Measurements from ENCODE around the gene SIRT4. TPM values are rescaled to one million over a fixed set of nuclear protein-coding genes. Genes with fewer than 3 reads are reported as not detected.

The SIRT4 gene
- polyA plus RNA-seq, 1 of the 3 experiments (the other 2 are of a cell fraction) = 1.1 TPM

- TF ChIP-seq ZBTB33 (IDR thresholded peaks at IDR 0.05; ENCODE audit: borderline replicate concordance, low read depth) = no peak
- TF ChIP-seq SIN3A (IDR thresholded peaks at IDR 0.05; ENCODE audit: borderline replicate concordance, low read depth, low read length) = no peak
- TF ChIP-seq TEAD4 (IDR thresholded peaks at IDR 0.05; ENCODE audit: borderline replicate concordance, insufficient read depth) = no peak
Measured at GRCh38 chr12:120332041-120332440, 29.9 kb downstream of the SIRT4 start (continued).

GRCh38 chr12:120332523-120332922 is 30.4 kb downstream of the SIRT4 start:
- H3K27me3 ChIP-seq (ENCODE audit: insufficient read depth) = no peaks in the 10 kb centered on the region; the same call in 1 of the 2 replicates
- no peak overlapping the region for H2AFZ ChIP-seq (ENCODE audit: low read depth)
- H3F3A ChIP-seq (replicated peaks; ENCODE audit: insufficient read depth) = no peaks in the 10 kb centered on the region
- H3K9me3 ChIP-seq = no peaks in the 10 kb centered on the region
- CTCF ChIA-PET = interaction anchor here (2.3 kb wide), 1 partner anchor 98 kb away, joined by 9 read pairs; no protein-coding TSS in a partner anchor
- DNase-seq = no peak
- H3K27ac ChIP-seq (ENCODE audit: low read depth in 2 of 2, low read length in 1 of 2) = no peak overlapping the region
- no peaks in the 10 kb centered on the region for H3K79me2 ChIP-seq (ENCODE audit: insufficient read depth)
- POLR2A ChIA-PET = no interaction called here
- TF ChIP-seq EZH2phosphoT487 (IDR thresholded peaks at IDR 0.05; ENCODE audit: borderline replicate concordance, low read depth) (no peak), USF1 (IDR thresholded peaks at IDR 0.05; ENCODE audit: borderline replicate concordance, low read depth) (no peak), FOXJ3 (CRISPR knock-in tag; IDR thresholded peaks at IDR 0.05) (no peak), JUND (IDR thresholded peaks at IDR 0.05) (no peak), MEF2A (IDR thresholded peaks at IDR 0.05; ENCODE audit: borderline replicate concordance, low read depth) (no peak), REST (IDR thresholded peaks at IDR 0.05; ENCODE audit: low read depth, low read length) (no peak), SMC3 (IDR thresholded peaks at IDR 0.05; ENCODE audit: low read depth, low read length) (no peak), YY1 (IDR thresholded peaks at IDR 0.05; ENCODE audit: low read depth) (no peak), RXRA (IDR thresholded peaks at IDR 0.05; ENCODE audit: borderline replicate concordance, low read depth) (no peak), GABPA (IDR thresholded peaks at IDR 0.05; ENCODE audit: low read depth) (no peak), TEAD4 (IDR thresholded peaks at IDR 0.05; ENCODE audit: borderline replicate concordance, insufficient read depth) (no peak), USF2 (IDR thresholded peaks at IDR 0.05; ENCODE audit: borderline replicate concordance, low read depth, low read length) (no peak), RFX5 (IDR thresholded peaks at IDR 0.05; ENCODE audit: low read length) (no peak)
- no peaks in the 10 kb centered on the region for H3K36me3 ChIP-seq (replicated peaks in 1 of 2; ENCODE audit: control insufficient read depth in 1 of 2, insufficient read depth in 2 of 2, low read length in 1 of 2)
- no peak overlapping the region for H3K9ac ChIP-seq
- H3K9me2 ChIP-seq = no peaks in the 10 kb centered on the region
- no peaks in the 10 kb centered on the region for H3K4me1 ChIP-seq (ENCODE audit: control insufficient read depth in 1 of 2, insufficient read depth in 2 of 2, low read depth in 1 of 2, low read length in 1 of 2)
- H3K4me2 ChIP-seq = no peak overlapping the region
- H3K4me3 ChIP-seq (ENCODE audit: low read depth in 2 of 2, low read length in 1 of 2) = no peak overlapping the region
- no peaks in the 10 kb centered on the region for H4K20me1 ChIP-seq (ENCODE audit: insufficient read depth)
- WGBS (ENCODE audit: low lambda C conversion rate) = 69% methylated on average over 7 of the region's 7 CpGs

All from SK-N-SH (cell line).